Mammary epithelial cell (primary cell): ENCODE results near the gene KRT78.

Experiments used
- CTCF ChIP-seq, 2 donors: IDR thresholded peaks in 1 of 2; conservative IDR thresholded peaks in 1 of 2; 2 replicates each; pipeline ENCODE4 v1.5.1; 2011 to 2012; ENCODE audit warnings: inconsistent platforms in 2 of 2, low read length in 2 of 2, mild to moderate bottlenecking in 2 of 2, control low read depth in 1 of 2, low read depth in 1 of 2; ENCODE audit not compliant: insufficient read depth in 1 of 2; ENCODE audit errors: extremely low read depth in 1 of 2
- EZH2 ChIP-seq: IDR thresholded peaks from 2 replicates; pipeline ENCODE4 v1.6.1; 2012; ENCODE audit warnings: low read length, inconsistent platforms, borderline replicate concordance

- TF ChIP-seq CTCF (conservative IDR thresholded peaks at IDR 0.05 in 1 of 2, IDR thresholded peaks at IDR 0.05 in 1 of 2; ENCODE audit: extremely low read depth in 1 of 2, insufficient read depth in 1 of 2, low read depth in 1 of 2, low read length in 2 of 2), result no peak
- no peak for TF ChIP-seq EZH2
These were observed 18.4 kb upstream of the KRT78 start for GRCh38 chr12:52867152-52867551.
